ENCODE measurements around the gene MRPL11. TPM values are rescaled to one million over a fixed set of nuclear protein-coding genes. Genes with fewer than 3 reads are reported as not detected.

The MRPL11 gene
- total RNA-seq, 1 donor from 2014 or later: 53.8 TPM

DNA sequence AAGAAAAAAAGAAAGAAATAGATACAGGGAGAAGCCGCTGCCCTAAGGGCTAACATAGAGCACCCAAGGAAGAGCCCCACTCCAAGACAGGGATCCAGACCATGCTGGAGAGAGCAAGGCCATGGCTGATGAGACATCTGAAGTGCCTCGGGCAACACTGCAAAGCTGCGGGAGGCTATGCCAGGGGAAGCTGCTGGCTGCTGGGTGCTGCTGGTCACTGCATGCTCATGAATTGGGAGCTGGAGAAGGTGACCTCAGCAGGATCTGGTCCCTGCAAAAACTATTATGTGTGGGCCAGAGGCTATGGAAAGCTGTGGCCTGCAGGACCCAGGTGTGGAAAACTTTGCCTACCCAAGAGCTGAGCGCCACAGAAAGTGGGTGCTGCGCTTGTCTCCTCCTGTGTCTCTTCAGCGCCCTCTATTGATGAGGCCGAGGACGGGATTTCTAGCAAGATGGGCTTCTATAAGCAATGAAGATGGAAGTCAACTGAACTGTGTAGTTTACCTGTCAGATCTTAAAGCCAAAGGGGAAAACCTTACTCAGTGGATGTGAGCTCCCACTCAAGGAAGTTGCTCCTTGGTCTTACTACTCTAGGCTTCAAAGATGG is 49.8 kb downstream of the MRPL11 start:
- intact Hi-C loops (cut with micrococcal nuclease): loop anchor here (5.0 kb wide), 1 partner anchor 77 kb away; no protein-coding TSS in a partner anchor
- peak; percentile 53 for DNase-seq
- TF ChIP-seq, protein P1, sequence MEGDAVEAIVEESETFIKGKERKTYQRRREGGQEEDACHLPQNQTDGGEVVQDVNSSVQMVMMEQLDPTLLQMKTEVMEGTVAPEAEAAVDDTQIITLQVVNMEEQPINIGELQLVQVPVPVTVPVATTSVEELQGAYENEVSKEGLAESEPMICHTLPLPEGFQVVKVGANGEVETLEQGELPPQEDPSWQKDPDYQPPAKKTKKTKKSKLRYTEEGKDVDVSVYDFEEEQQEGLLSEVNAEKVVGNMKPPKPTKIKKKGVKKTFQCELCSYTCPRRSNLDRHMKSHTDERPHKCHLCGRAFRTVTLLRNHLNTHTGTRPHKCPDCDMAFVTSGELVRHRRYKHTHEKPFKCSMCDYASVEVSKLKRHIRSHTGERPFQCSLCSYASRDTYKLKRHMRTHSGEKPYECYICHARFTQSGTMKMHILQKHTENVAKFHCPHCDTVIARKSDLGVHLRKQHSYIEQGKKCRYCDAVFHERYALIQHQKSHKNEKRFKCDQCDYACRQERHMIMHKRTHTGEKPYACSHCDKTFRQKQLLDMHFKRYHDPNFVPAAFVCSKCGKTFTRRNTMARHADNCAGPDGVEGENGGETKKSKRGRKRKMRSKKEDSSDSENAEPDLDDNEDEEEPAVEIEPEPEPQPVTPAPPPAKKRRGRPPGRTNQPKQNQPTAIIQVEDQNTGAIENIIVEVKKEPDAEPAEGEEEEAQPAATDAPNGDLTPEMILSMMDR (IDR thresholded peaks at IDR 0.05; ENCODE audit: borderline replicate concordance): peak; percentile 80

DNA sequence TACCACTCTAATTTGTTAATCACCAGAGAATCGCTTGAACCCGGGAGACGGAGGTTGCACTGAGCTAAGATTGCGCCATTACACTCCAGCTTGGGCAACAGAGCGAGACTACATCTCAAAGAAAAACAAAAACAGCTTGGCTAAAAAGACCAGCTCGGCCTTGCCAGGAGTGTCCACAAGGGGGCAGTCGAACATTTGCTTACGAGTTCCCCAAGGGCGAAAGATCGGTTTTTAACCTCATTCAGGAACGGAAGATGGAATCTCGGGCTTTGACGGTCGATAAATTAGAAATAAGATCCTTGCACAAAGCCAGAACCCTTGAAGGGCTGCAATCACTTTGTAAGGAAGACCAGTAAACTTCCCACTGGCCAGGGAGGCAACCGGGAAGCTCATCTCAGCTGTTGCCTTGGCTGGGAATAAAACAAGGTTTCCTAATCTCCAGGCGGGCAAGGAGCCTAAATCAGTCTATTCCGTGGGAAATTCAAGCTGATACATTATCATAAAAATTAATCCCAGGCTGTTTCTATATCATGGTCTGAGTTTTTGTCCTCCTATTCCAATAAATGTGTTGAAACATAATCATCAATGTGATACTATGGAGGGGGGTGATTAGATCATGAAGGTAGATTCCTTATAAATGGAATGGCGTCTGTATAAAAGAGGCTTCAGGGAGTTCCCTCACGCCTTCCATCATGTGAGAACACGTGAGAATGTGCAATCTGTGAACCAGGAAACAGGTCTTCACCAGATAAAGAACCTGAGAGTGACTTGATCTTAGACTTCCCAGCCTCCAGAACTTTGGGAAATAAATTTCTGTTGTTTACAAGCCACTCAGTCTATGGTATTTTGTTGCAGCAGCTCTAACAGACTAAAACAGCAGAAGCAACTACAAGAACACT is 52.2 kb downstream of the MRPL11 start:
- H3K27ac ChIP-seq (replicated peaks): peak overlapping the region; percentile 43
- intact Hi-C loops (cut with micrococcal nuclease): loop anchor here (5.0 kb wide), 1 partner anchor 74 kb away; no protein-coding TSS in a partner anchor
- TF ChIP-seq, protein P1 (IDR thresholded peaks at IDR 0.05; ENCODE audit: borderline replicate concordance): peak; percentile 94

More for the DNA sequence above, 49.8 kb downstream of the MRPL11 start:
- H3K36me3 ChIP-seq: no peaks in the 10 kb centered on the region
- no peak overlapping the region for H3K27ac ChIP-seq (replicated peaks)
- H3K27me3 ChIP-seq (ENCODE audit: low read depth): peaks cover 26% of the 10 kb centered on the region
- H3K9me3 ChIP-seq (replicated peaks): no peaks in the 10 kb centered on the region
- H3K4me3 ChIP-seq: no peak overlapping the region
- H3K4me1 ChIP-seq: peaks cover 10% of the 10 kb centered on the region

More for the DNA sequence above, 52.2 kb downstream of the MRPL11 start:
- Histone ChIP-seq H3K4me3 (peak overlapping the region; percentile 55), H3K27me3 (ENCODE audit: low read depth) (peaks cover 6% of the 10 kb centered on the region), H3K4me1 (peaks cover 10% of the 10 kb centered on the region), H3K9me3 (replicated peaks) (no peaks in the 10 kb centered on the region), H3K36me3 (no peaks in the 10 kb centered on the region)
- peak; percentile 84 for DNase-seq

Other genes starting within 250 kb of the MRPL11 start
- gene KLC2, start 181.1 kb downstream of the MRPL11 start, total RNA-seq: 34.1 TPM
- 116 TPM for gene RAB1B, start 170.2 kb downstream of the MRPL11 start, total RNA-seq
- gene CNIH2, start 160.7 kb downstream of the MRPL11 start, total RNA-seq: not detected
- 45.6 TPM for gene YIF1A, start 149.7 kb downstream of the MRPL11 start, total RNA-seq
- not detected for gene TMEM151A, start 147.0 kb downstream of the MRPL11 start, total RNA-seq
- gene CD248, start 121.8 kb downstream of the MRPL11 start, total RNA-seq: 12.3 TPM
- 1.0 TPM for gene RIN1, start 102.4 kb downstream of the MRPL11 start, total RNA-seq
- gene BRMS1, start 93.7 kb downstream of the MRPL11 start, total RNA-seq: 14.7 TPM
- 52.9 TPM for gene B4GAT1, start 91.2 kb downstream of the MRPL11 start, total RNA-seq
- gene SLC29A2, start 67.1 kb downstream of the MRPL11 start, total RNA-seq: 14.6 TPM
- gene NPAS4, start 17.8 kb downstream of the MRPL11 start, total RNA-seq: not detected
- gene PELI3, start 28.1 kb upstream of the MRPL11 start, total RNA-seq: 7.3 TPM
- gene DPP3, start 41.6 kb upstream of the MRPL11 start, total RNA-seq: 13.6 TPM
- 16.9 TPM for gene BBS1, start 71.8 kb upstream of the MRPL11 start, total RNA-seq
- gene ZDHHC24, start 107.2 kb upstream of the MRPL11 start, total RNA-seq: 5.2 TPM
- not detected for gene ACTN3, start 108.1 kb upstream of the MRPL11 start, total RNA-seq
- gene CTSF, start 129.8 kb upstream of the MRPL11 start, total RNA-seq: 48.6 TPM
- gene CCDC87, start 154.2 kb upstream of the MRPL11 start, total RNA-seq: 0.41 TPM
- 25.3 TPM for gene CCS, start 154.3 kb upstream of the MRPL11 start, total RNA-seq
- 37.9 TPM for gene RBM14, start 177.8 kb upstream of the MRPL11 start, total RNA-seq
- gene RBM4, start 199.9 kb upstream of the MRPL11 start, total RNA-seq: 57.1 TPM
- gene RBM4B, start 239.0 kb upstream of the MRPL11 start, total RNA-seq: 11.8 TPM